ENCODE data around the gene UQCR10.

Gene UQCR10

DNA sequence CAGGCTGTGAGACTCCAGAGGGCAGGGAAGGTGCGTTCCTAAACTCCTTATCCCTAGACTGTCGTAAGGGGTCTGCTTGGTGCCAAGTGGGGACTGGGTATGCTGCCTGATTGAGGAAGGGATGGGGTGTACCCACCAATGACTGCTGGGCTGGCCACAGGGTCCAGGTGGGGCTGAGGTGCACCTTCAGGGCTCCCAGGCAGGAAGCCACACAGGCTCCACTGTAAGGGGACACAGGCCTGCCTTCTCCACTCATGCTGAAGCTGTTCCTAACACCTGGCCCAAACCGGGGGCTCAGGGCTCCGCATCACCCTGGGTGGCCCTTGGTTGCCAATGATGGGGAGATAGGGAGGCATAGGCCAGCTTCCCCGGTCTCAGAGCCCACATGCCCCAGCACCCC is 27.0 kb upstream of the UQCR10 start:
- TF ChIP-seq YY1 (IDR thresholded peaks at IDR 0.05; ENCODE audit: low read depth) (no peak), NFIC (IDR thresholded peaks at IDR 0.05) (no peak), FOXM1 (IDR thresholded peaks at IDR 0.05; ENCODE audit: borderline replicate concordance, low read depth) (no peak), TEAD4 (IDR thresholded peaks at IDR 0.05) (no peak), CREB1 (IDR thresholded peaks at IDR 0.05; ENCODE audit: low read depth) (no peak), EGR1 (IDR thresholded peaks at IDR 0.05) (no peak)
- TF ChIP-seq, protein P1, sequence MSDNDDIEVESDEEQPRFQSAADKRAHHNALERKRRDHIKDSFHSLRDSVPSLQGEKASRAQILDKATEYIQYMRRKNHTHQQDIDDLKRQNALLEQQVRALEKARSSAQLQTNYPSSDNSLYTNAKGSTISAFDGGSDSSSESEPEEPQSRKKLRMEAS (IDR thresholded peaks at IDR 0.05): no peak

DNA sequence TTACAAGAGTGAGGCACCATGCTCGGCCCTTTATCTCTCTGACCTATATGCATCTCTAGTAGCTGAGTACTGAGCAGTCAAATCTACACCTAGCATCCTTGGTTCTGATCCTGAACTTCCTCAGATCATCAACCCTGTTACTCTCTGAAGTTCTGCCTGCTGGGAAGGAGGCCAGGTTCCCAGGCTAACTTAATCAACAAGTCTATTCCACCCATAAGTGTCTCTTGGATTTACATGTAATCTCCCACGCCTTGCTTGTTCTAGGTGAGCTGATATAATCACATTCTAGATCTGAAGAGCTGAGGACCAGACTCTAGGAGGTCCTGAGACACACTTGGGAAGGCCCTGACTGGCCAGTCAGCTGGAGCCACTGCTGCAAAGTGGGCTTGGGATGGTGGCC is 25.2 kb upstream of the UQCR10 start:
- TF ChIP-seq EP300 (IDR thresholded peaks at IDR 0.05; ENCODE audit: borderline replicate concordance) (no peak), CEBPB (IDR thresholded peaks at IDR 0.05) (no peak), CREB1 (IDR thresholded peaks at IDR 0.05; ENCODE audit: low read depth) (no peak), YY1 (IDR thresholded peaks at IDR 0.05; ENCODE audit: low read depth) (no peak)
- TF ChIP-seq, protein P2, sequence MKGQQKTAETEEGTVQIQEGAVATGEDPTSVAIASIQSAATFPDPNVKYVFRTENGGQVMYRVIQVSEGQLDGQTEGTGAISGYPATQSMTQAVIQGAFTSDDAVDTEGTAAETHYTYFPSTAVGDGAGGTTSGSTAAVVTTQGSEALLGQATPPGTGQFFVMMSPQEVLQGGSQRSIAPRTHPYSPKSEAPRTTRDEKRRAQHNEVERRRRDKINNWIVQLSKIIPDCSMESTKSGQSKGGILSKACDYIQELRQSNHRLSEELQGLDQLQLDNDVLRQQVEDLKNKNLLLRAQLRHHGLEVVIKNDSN (IDR thresholded peaks at IDR 0.05): no peak
- TF ChIP-seq, protein P1 (IDR thresholded peaks at IDR 0.05): no peak

DNA sequence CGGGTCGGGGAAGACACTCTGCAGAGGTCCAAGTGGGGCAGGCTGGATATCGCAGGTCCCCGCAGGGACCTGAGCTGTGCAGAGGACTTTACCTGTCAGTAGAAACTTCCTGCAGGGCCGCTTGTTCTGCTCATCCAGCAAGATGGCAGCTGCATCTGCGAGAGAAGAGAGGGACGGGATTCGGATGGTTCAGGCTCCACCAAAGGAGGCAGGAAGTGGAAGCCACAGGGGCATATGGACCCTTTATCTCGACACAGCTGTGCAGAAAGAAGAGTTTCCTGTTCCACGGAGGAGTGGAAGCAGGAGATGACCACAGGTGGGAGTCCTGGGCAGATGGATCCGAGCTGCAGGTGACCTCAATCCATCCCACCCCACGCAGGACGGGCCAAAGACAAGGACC is 24.8 kb upstream of the UQCR10 start:
- TF ChIP-seq TAF1 (IDR thresholded peaks at IDR 0.05; ENCODE audit: low read depth) (no peak), RAD21 (IDR thresholded peaks at IDR 0.05; ENCODE audit: low read depth) (no peak), FOXM1 (IDR thresholded peaks at IDR 0.05; ENCODE audit: borderline replicate concordance, low read depth) (no peak), CREB1 (IDR thresholded peaks at IDR 0.05; ENCODE audit: low read depth) (no peak), TCF12 (IDR thresholded peaks at IDR 0.05; ENCODE audit: low read depth) (no peak)
- TF ChIP-seq, protein P1 (IDR thresholded peaks at IDR 0.05): no peak
- TF ChIP-seq, protein P2 (IDR thresholded peaks at IDR 0.05): no peak

DNA sequence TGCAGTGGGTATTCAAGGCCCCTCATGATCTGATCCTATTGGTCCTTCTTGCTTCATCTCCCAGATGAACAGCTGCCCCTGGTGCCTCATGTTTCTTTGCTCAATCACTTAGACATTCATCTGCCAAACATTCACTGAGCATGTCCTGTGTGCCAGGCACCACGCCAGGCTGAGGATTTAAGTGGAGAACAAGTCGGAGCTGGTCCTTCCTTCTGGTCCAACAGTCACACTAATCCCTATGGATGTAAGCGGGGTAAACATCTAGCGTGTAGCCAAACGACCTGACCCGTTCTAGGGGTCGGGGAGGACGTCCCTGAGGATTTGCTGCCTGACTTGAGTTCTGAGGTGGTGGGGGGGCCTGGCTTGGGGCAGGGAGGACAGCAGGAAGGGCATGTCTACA is 22.3 kb upstream of the UQCR10 start:
- TF ChIP-seq RAD21 (IDR thresholded peaks at IDR 0.05; ENCODE audit: low read depth) (no peak), TCF12 (IDR thresholded peaks at IDR 0.05; ENCODE audit: low read depth) (no peak), EGR1 (IDR thresholded peaks at IDR 0.05) (no peak), EP300 (IDR thresholded peaks at IDR 0.05; ENCODE audit: borderline replicate concordance) (no peak)

DNA sequence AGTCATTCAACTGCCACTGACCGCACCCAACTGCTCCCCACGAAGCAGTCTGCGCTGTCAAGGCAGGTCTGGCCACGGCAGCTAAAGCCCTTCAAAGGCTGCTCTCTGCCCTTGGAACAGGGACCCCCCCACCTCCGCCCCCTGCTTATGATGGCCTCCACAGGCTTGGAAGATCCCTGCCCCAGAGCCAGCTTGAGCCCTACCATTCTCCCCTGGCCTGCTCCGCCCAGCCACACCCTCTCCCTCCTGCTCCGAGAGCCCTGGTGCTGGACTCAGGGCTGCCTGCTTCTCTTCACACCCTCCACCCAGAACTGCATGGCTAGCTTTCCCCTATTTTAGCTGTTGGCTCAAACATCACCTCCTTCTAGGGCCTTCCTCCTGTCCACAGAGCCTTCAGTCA is 19.3 kb upstream of the UQCR10 start:
- TF ChIP-seq TAF1 (IDR thresholded peaks at IDR 0.05; ENCODE audit: low read depth) (no peak), YY1 (IDR thresholded peaks at IDR 0.05; ENCODE audit: low read depth) (no peak), NFIC (IDR thresholded peaks at IDR 0.05) (no peak), EGR1 (IDR thresholded peaks at IDR 0.05) (no peak), CREB1 (IDR thresholded peaks at IDR 0.05; ENCODE audit: low read depth) (no peak), CEBPB (IDR thresholded peaks at IDR 0.05) (no peak), TEAD4 (IDR thresholded peaks at IDR 0.05) (no peak), RAD21 (IDR thresholded peaks at IDR 0.05; ENCODE audit: low read depth) (no peak), EP300 (IDR thresholded peaks at IDR 0.05; ENCODE audit: borderline replicate concordance) (no peak)
- TF ChIP-seq, protein P3, sequence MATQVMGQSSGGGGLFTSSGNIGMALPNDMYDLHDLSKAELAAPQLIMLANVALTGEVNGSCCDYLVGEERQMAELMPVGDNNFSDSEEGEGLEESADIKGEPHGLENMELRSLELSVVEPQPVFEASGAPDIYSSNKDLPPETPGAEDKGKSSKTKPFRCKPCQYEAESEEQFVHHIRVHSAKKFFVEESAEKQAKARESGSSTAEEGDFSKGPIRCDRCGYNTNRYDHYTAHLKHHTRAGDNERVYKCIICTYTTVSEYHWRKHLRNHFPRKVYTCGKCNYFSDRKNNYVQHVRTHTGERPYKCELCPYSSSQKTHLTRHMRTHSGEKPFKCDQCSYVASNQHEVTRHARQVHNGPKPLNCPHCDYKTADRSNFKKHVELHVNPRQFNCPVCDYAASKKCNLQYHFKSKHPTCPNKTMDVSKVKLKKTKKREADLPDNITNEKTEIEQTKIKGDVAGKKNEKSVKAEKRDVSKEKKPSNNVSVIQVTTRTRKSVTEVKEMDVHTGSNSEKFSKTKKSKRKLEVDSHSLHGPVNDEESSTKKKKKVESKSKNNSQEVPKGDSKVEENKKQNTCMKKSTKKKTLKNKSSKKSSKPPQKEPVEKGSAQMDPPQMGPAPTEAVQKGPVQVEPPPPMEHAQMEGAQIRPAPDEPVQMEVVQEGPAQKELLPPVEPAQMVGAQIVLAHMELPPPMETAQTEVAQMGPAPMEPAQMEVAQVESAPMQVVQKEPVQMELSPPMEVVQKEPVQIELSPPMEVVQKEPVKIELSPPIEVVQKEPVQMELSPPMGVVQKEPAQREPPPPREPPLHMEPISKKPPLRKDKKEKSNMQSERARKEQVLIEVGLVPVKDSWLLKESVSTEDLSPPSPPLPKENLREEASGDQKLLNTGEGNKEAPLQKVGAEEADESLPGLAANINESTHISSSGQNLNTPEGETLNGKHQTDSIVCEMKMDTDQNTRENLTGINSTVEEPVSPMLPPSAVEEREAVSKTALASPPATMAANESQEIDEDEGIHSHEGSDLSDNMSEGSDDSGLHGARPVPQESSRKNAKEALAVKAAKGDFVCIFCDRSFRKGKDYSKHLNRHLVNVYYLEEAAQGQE (IDR thresholded peaks at IDR 0.05; ENCODE audit: low read depth): no peak
- TF ChIP-seq, protein P1 (IDR thresholded peaks at IDR 0.05): no peak

DNA sequence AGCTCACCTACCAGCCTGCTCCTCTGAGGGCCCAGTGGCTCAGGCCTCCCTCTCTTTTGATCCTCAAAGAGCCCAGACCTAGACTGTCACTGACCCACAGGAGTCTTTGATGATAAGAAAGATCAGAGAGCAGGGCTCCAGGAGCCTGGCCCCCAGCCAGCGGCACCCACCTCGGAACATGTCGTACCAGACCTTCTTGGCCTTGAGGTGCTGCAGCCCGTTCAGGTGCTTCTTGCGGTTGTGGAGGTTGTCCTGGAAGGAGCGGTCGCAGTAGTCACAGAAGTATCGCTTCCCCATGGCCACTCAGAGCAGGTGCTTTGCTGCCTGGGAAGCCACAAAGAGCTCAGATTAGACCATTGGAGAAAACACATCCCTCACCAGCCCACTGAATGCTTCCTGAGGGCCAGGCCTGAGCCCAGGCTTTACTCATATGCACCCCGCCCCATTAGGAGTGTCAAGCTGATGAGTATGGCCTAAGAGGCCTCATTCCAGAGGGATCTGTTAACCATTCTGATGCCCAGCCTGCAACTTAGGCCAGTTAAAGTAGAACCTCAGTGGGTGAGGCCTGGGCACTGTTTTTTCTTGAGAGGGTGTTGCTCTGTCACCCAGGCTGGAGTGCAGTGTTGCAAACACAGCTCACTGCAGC is 18.8 kb upstream of the UQCR10 start:
- TF ChIP-seq EP300 (IDR thresholded peaks at IDR 0.05; ENCODE audit: borderline replicate concordance) (no peak), NFIC (IDR thresholded peaks at IDR 0.05) (no peak), EGR1 (IDR thresholded peaks at IDR 0.05) (no peak), ZBTB7A (IDR thresholded peaks at IDR 0.05; ENCODE audit: low read depth) (no peak), TCF12 (IDR thresholded peaks at IDR 0.05; ENCODE audit: low read depth) (no peak), TAF1 (IDR thresholded peaks at IDR 0.05; ENCODE audit: low read depth) (no peak), CREB1 (IDR thresholded peaks at IDR 0.05; ENCODE audit: low read depth) (no peak), YY1 (IDR thresholded peaks at IDR 0.05; ENCODE audit: low read depth) (no peak)
- TF ChIP-seq, protein P3 (IDR thresholded peaks at IDR 0.05; ENCODE audit: low read depth): no peak
- TF ChIP-seq, protein P1 (IDR thresholded peaks at IDR 0.05): no peak
